ENCODE measurements around the gene ZNF226.
"Not testable (repeated sequence)": the region's sequence is repeated elsewhere in the genome, so short reads cannot be mapped to it uniquely, and the experiment has no call there.

Gene ZNF226

DNA sequence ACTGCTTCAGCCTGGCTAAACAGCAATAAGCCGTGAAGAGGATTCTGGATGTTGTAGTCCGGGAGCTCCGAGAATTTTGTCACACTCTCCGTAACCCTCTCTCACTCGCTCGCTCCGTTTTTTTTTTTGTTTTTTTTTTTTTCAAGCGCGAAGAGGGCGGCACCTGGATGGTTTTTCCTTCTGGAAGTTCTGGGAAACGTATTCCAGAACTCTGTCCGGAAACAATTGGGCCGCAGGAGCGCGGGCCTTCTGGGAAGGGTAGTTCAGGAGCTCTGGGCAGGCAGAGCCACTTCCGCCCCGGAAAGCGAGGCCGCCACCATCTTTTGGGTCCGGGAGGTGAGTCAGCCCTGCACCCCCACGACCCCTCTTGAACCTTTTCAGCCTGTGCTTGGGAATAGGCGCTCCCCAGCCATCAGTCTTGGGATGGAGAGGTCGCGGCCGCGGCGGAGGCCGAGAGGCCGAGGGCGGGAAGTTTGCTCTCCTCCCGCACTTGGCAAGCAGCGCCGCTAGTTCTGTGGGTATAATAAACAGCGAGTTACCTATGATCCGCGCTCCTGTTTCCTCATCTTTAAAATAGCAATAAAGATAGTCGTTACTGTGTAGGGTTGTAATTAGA lies 47.5 kb downstream of the ZNF226 start, which contains the start of gene ZNF227:
TSS of gene ZNF227 (plus strand) at position 283 of the 616 bp plus-strand sequence. CDS start 5,261 bp downstream, outside the sequence.
- peak; percentile 64 for DNase-seq (ENCODE audit: low spot score)

DNA sequence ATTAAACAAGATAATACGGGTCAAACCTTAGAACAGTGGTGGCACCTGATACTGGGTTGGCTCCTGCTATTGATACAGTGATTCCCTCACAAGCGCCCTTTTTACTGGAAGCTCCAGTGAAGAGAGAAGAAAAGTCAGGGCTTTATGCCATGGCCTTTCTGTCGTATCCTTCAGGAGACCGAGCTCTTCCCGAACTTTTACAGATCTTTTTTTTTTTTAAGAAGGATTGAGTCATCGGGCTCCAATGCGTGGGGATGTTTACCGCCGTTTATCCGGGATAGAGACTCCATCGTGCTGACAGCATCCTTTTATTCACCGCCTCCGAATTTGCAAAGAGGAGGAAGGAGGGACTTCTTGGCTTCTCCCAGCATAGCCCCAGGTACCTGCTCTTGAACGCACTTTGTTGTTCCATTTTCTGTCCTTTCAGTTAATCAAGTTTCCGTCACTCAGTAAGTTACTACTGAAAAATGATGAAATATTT lies 48.0 kb downstream of the ZNF226 start:
- DNase-seq (ENCODE audit: low spot score): no peak

DNA sequence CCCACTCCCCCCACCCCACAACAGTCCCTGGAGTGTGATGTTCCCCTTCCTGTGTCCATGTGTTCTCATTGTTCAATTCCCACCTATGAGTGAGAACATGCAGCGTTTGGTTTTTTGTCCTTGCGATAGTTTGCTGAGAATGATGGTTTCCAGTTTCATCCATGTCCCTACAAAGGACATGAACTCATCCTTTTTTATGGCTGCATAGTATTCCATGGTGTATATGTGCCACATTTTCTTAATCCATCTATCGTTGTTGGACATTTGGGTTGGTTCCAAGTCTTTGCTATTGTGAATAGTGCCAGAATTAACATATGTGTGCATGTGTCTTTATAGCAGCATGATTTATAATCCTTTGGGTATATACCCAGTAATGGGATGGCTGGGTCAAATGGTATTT lies 55.0 kb downstream of the ZNF226 start:
- not testable (repeated sequence) for DNase-seq (ENCODE audit: low spot score)

DNA sequence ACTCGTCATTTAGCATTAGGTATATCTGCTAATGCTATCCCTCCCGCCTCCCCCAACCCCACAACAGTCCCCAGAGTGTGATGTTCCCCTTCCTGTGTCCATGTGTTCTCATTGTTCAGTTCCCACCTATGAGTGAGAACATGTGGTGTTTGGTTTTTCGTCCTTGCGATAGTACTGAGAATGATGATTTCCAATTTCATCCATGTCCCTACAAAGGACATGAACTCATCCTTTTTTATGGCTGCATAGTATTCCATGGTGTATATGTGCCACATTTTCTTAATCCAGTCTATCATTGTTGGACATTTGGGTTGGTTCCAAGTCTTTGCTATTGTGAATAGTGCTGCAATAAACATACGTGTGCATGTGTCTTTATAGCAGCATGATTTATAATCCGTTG lies 55.9 kb downstream of the ZNF226 start:
- not testable (repeated sequence) for DNase-seq (ENCODE audit: low spot score)

DNA sequence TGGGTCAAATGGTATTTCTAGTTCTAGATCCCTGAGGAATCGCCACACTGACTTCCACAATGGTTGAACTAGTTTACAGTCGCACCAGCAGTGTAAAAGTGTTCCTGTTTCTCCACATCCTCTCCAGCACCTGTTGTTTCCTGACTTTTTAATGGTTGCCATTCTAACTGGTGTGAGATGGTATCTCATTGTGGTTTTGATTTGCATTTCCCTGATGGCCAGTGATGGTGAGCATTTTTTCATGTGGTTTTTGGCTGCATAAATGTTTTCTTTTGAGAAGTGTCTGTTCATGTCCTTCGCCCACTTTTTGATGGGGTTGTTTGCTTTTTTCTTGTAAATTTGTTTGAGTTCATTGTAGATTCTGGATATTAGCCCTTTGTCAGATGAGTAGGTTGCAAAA lies 56.4 kb downstream of the ZNF226 start:
- not testable (repeated sequence) for DNase-seq (ENCODE audit: low spot score)

Measured in COLO829 (cell line).